GM18508 (cell line): ENCODE measurements around the gene HLTF.
"Not testable (repeated sequence)": the region's sequence is repeated elsewhere in the genome, so short reads cannot be mapped to it uniquely, and the experiment has no call there.

Source experiments
- ATAC-seq: cut with Tn5 transposase; IDR thresholded peaks from one replicate; pipeline ENCODE4 v1.9.1; 2021; ENCODE audit warnings: moderate number of reproducible peaks; ENCODE audit not compliant: insufficient read depth, unreplicated experiment

Gene HLTF

GRCh38 chr3:148997623-148998022, 88.7 kb downstream of the HLTF start:
- ATAC-seq: no peak

- ATAC-seq: no peak
These were observed 93.6 kb downstream of the HLTF start for GRCh38 chr3:148992635-148993255.

DNA sequence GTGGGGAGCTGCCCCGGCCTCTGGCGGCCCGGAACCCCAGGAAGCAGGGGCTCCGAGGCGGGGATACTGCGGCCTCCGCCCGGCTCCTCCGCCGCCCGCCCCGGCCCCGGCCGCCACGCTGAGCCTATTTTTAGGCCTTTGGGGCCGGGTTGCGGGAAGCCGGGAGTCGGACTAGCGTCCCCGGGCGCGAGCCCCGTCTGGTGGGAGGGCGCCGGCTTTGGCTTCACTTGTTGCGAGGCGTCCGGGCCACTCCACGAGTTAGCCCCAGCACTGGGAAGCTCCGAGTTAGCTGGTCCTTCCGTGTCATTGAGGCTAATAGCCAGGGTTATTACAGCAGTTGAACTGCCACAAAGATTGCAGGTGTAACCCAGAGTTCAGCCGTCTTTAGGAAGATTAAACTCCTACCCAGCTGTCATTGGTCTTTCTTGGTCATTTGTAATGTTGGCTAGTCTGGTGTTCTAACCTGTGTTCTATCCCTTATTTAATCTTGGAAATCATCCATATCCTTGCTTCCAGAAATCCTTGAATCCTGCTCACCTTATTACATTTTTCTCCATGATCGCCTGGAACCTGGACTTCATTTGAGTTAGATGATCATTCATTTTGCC, 94.2 kb downstream of the HLTF start:
- peak; percentile 15 for ATAC-seq

DNA sequence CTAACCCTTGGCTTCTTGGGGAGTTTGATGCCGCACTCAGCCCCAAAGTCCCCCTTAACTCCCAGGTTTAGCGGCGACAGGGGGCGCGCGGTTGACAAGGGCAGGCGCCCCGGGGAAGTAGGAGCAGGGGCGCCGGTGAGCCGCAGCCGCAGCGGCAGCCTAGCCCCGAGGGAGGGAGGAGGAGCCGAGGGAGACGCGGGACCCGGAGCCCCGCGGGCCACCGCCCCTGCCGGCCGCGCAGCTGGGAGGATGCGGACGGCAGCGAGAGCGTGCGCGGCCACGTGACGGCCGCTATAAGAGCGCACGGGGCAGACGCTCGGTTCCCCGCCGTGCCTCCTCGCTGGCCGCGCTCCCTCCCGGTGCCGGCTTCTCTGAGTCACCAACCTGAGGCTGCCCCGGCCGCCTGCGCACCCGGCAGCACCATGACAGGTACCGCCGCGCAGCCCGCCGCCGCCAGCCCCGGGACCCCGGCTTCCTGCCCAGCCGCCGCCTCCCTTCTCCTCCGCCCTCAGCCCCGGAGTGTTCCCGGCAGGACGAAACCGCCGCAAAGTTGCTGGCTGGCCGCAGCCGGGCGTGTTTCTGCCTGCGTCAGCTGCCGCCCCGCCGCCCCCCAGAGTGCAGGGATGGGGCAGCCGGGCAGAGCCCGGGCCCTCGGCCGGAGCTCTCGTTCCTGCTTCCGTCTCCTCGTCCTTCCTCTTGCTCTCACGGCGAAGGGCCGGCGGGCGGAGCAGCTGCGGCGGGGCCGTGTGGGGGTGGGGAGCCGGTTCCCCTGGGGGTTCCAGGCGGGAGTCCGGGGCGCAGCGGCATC, 94.9 kb downstream of the HLTF start, which contains the start of gene GYG1:
Gene GYG1 (plus strand): TSS at position 322 of the 808 bp plus-strand sequence. CDS start 101 bp downstream, at position 423.
- ATAC-seq: peak; percentile 49

GRCh38 chr3:148990236-148990635, 96.1 kb downstream of the HLTF start:
- ATAC-seq: peak; percentile 47

GRCh38 chr3:148987551-148987950, 98.8 kb downstream of the HLTF start:
- ATAC-seq: not testable (repeated sequence)

DNA sequence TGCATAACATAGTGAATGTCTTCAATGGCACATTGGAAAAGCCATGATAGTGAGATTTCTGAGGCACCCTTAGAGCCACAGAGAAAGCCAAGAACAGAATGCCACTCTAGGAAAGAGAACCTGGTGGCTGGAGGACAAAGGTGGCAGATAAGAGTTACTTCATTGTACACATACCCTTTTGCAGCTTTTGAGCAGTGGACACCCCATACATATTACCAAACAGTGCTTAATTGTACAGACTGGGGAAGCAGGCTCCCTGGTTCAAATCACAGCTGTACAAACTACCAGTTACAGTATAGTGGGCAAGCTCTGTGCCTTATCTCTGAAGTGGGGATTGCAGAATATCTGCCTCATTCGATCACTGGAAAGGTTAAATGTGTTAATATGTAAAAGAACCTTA, 105.1 kb downstream of the HLTF start:
- no peak for ATAC-seq
